Ishikawa (cell line): ENCODE measurements around the gene DRP2.

Experiments
- CREB1 ChIP-seq: IDR thresholded peaks from 2 replicates; pipeline ENCODE4 v1.6.1; 2012; ENCODE audit warnings: low read depth
- EGR1 ChIP-seq: IDR thresholded peaks from 2 replicates; pipeline ENCODE4 v1.6.1; 2012
- EP300 ChIP-seq: IDR thresholded peaks from 2 replicates; pipeline ENCODE4 v1.6.1; 2012; ENCODE audit warnings: borderline replicate concordance
- FOXM1 ChIP-seq: IDR thresholded peaks from 2 replicates; pipeline ENCODE4 v1.6.1; 2012; ENCODE audit warnings: low read depth, borderline replicate concordance
- RAD21 ChIP-seq: IDR thresholded peaks from 2 replicates; pipeline ENCODE4 v1.6.1; 2012; ENCODE audit warnings: low read depth
- TAF1 ChIP-seq: IDR thresholded peaks from 2 replicates; pipeline ENCODE4 v1.6.1; 2012; ENCODE audit warnings: low read depth, mild to moderate bottlenecking
- TCF12 ChIP-seq: IDR thresholded peaks from 2 replicates; pipeline ENCODE4 v1.6.1; 2012; ENCODE audit warnings: low read depth
- TEAD4 ChIP-seq: IDR thresholded peaks from 2 replicates; pipeline ENCODE4 v1.6.1; 2012
- YY1 ChIP-seq: IDR thresholded peaks from 2 replicates; pipeline ENCODE4 v1.6.1; 2012; ENCODE audit warnings: low read depth
- ZBTB7A ChIP-seq: IDR thresholded peaks from 2 replicates; pipeline ENCODE4 v1.6.1; 2012; ENCODE audit warnings: low read depth
- TF ChIP-seq, protein P1 (sequence below): IDR thresholded peaks from 2 replicates; pipeline ENCODE4 v1.6.1; 2012; ENCODE audit warnings: low read depth, mild to moderate bottlenecking
- TF ChIP-seq, protein P2 (sequence below): IDR thresholded peaks from 2 replicates; pipeline ENCODE4 v1.6.1; 2012

DNA sequence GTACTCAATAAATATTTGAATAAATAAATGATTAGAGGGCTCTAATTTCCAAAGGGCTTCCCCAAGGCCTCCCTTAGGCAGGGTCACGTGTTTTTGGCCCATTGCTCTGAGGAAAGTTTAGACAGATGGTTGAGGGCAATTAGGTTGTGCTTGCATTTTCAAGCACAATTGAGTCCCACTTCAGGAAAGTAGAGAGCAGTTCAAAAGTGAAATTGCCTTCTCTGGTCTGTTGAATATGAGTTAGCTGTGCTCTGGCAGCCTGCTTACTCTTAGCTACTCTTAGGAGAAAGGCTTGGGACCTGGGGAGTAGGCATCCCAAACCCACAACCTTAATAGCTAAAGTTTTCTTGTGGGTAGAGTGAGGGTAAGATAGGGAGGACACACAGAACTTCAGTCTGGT, 9.0 kb upstream of the DRP2 start:
- TF ChIP-seq ZBTB7A, result no peak
- TF ChIP-seq, protein P1, sequence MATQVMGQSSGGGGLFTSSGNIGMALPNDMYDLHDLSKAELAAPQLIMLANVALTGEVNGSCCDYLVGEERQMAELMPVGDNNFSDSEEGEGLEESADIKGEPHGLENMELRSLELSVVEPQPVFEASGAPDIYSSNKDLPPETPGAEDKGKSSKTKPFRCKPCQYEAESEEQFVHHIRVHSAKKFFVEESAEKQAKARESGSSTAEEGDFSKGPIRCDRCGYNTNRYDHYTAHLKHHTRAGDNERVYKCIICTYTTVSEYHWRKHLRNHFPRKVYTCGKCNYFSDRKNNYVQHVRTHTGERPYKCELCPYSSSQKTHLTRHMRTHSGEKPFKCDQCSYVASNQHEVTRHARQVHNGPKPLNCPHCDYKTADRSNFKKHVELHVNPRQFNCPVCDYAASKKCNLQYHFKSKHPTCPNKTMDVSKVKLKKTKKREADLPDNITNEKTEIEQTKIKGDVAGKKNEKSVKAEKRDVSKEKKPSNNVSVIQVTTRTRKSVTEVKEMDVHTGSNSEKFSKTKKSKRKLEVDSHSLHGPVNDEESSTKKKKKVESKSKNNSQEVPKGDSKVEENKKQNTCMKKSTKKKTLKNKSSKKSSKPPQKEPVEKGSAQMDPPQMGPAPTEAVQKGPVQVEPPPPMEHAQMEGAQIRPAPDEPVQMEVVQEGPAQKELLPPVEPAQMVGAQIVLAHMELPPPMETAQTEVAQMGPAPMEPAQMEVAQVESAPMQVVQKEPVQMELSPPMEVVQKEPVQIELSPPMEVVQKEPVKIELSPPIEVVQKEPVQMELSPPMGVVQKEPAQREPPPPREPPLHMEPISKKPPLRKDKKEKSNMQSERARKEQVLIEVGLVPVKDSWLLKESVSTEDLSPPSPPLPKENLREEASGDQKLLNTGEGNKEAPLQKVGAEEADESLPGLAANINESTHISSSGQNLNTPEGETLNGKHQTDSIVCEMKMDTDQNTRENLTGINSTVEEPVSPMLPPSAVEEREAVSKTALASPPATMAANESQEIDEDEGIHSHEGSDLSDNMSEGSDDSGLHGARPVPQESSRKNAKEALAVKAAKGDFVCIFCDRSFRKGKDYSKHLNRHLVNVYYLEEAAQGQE, result no peak
- TF ChIP-seq, protein P2, sequence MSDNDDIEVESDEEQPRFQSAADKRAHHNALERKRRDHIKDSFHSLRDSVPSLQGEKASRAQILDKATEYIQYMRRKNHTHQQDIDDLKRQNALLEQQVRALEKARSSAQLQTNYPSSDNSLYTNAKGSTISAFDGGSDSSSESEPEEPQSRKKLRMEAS, result no peak
- no peak for TF ChIP-seq CREB1
- no peak for TF ChIP-seq RAD21
- no peak for TF ChIP-seq EP300
- TF ChIP-seq TCF12, result no peak
- TF ChIP-seq YY1, result no peak
- TF ChIP-seq TEAD4, result no peak
- TF ChIP-seq TAF1, result no peak
- TF ChIP-seq FOXM1, result no peak
- no peak for TF ChIP-seq EGR1
